Astrocyte (in vitro differentiated cells and primary cell): ENCODE data around the gene CLIC1. TPM values are rescaled to one million over a fixed set of nuclear protein-coding genes. Genes with fewer than 3 reads are reported as not detected.

Experiments used
- DNase-seq: peaks from one replicate; pipeline ENCODE4 v3.0.0-alpha.2; 2010; ENCODE audit warnings: low read depth
- FAIRE-seq: peaks from 2 replicates; lab custom pipeline; 2011; peaks lifted over from hg19 to GRCh38; lab: Jason Lieb, UNC
- H2AFZ ChIP-seq: 2 replicates; pipeline ENCODE4 v1.6.0; 2012; ENCODE audit warnings: low read depth, low read length, inconsistent platforms
- H3K27ac ChIP-seq: 2 replicates; pipeline ENCODE4 v1.5.1; 2011; ENCODE audit warnings: low read depth, low read length, inconsistent platforms
- H3K27me3 ChIP-seq: 2 replicates; pipeline ENCODE4 v1.6.0; 2011; ENCODE audit warnings: low read length, inconsistent platforms; ENCODE audit not compliant: insufficient read depth
- H3K36me3 ChIP-seq: 2 replicates; pipeline ENCODE4 v1.5.1; 2011; ENCODE audit warnings: low read length, inconsistent platforms; ENCODE audit not compliant: insufficient read depth
- H3K4me1 ChIP-seq: 2 replicates; pipeline ENCODE4 v1.5.1; 2011; ENCODE audit warnings: low read length, inconsistent platforms; ENCODE audit not compliant: insufficient read depth
- H3K4me2 ChIP-seq: 2 replicates; pipeline ENCODE4 v1.6.0; 2012; ENCODE audit warnings: low read length, inconsistent platforms
- H3K4me3 ChIP-seq: 2 replicates; pipeline ENCODE4 v1.5.1; 2011; ENCODE audit warnings: low read depth, mild to moderate bottlenecking, low read length, inconsistent platforms; ENCODE audit not compliant: insufficient read depth
- H3K79me2 ChIP-seq: 2 replicates; pipeline ENCODE4 v1.6.0; 2012; ENCODE audit warnings: mild to moderate bottlenecking, low read length, inconsistent platforms; ENCODE audit not compliant: insufficient read depth
- H3K9ac ChIP-seq: 2 replicates; pipeline ENCODE4 v1.6.0; 2012; ENCODE audit warnings: mild to moderate bottlenecking, low read length, inconsistent platforms
- H3K9me3 ChIP-seq: 2 replicates; pipeline ENCODE4 v1.5.1; 2012; ENCODE audit warnings: low read depth, mild to moderate bottlenecking, low read length, inconsistent platforms; ENCODE audit not compliant: insufficient read depth
- H4K20me1 ChIP-seq: 2 replicates; pipeline ENCODE4 v1.6.0; 2012; ENCODE audit warnings: low read length, inconsistent platforms; ENCODE audit not compliant: insufficient read depth
- H3K27ac Mint-ChIP-seq: one replicate; pipeline ENCODE4 v1.8.0; 2021; ENCODE audit warnings: mild to moderate bottlenecking, mixed read lengths; ENCODE audit not compliant: unreplicated experiment
- H3K27me3 Mint-ChIP-seq: one replicate; pipeline ENCODE4 v1.8.0; 2021; ENCODE audit warnings: low read depth, mixed read lengths; ENCODE audit not compliant: unreplicated experiment
- H3K36me3 Mint-ChIP-seq: one replicate; pipeline ENCODE4 v1.8.0; 2021; ENCODE audit warnings: low read depth, mixed read lengths; ENCODE audit not compliant: unreplicated experiment
- H3K4me1 Mint-ChIP-seq: one replicate; pipeline ENCODE4 v1.8.0; 2021; ENCODE audit warnings: low read depth, mixed read lengths; ENCODE audit not compliant: unreplicated experiment
- H3K4me3 Mint-ChIP-seq: one replicate; pipeline ENCODE4 v1.8.0; 2021; ENCODE audit warnings: mild to moderate bottlenecking, moderate library complexity, mixed read lengths; ENCODE audit not compliant: unreplicated experiment
- H3K9me3 Mint-ChIP-seq: one replicate; pipeline ENCODE4 v1.8.0; 2021; ENCODE audit warnings: mild to moderate bottlenecking, mixed read lengths; ENCODE audit not compliant: unreplicated experiment
- EZH2 ChIP-seq: IDR thresholded peaks from 2 replicates; pipeline ENCODE4 v1.6.1; 2012; ENCODE audit warnings: mild to moderate bottlenecking, low read length, inconsistent platforms; ENCODE audit not compliant: insufficient read depth
- total RNA-seq: library from RNA; stranded (reverse); gene quantifications from 2 replicates; pipeline ENCODE4 v1.2.1, GENCODE V29; 2021
- TF ChIP-seq, protein P1 (sequence below): IDR thresholded peaks from 2 replicates; pipeline ENCODE4 v1.5.1; 2011; ENCODE audit warnings: low read depth, mild to moderate bottlenecking, inconsistent platforms, low read length, moderate library complexity; ENCODE audit not compliant: insufficient read depth

The CLIC1 gene
- total RNA-seq, 1 donor from 2014 or later = 518 TPM

GRCh38 chr6:31752739-31753319 is 16.5 kb upstream of the CLIC1 start:
- Histone ChIP-seq H3K4me3 (no peak overlapping the region), H3K36me3 (no peaks in the 10 kb centered on the region), H3K27me3 (no peaks in the 10 kb centered on the region), H3K4me2 (peak overlapping the region; percentile 64), H3K9me3 (no peaks in the 10 kb centered on the region), H3K9ac (peak overlapping the region; percentile 43), H2AFZ (no peak overlapping the region), H4K20me1 (no peaks in the 10 kb centered on the region), H3K27ac (peak overlapping the region; percentile 42), H3K4me1 (peaks cover 11% of the 10 kb centered on the region), H3K79me2 (no peaks in the 10 kb centered on the region)
- peaks cover 16% of the 10 kb centered on the region for H3K4me1 Mint-ChIP-seq
- H3K27ac Mint-ChIP-seq = peak overlapping the region; percentile 84
- DNase-seq = peak; percentile 87
- TF ChIP-seq, protein P1, sequence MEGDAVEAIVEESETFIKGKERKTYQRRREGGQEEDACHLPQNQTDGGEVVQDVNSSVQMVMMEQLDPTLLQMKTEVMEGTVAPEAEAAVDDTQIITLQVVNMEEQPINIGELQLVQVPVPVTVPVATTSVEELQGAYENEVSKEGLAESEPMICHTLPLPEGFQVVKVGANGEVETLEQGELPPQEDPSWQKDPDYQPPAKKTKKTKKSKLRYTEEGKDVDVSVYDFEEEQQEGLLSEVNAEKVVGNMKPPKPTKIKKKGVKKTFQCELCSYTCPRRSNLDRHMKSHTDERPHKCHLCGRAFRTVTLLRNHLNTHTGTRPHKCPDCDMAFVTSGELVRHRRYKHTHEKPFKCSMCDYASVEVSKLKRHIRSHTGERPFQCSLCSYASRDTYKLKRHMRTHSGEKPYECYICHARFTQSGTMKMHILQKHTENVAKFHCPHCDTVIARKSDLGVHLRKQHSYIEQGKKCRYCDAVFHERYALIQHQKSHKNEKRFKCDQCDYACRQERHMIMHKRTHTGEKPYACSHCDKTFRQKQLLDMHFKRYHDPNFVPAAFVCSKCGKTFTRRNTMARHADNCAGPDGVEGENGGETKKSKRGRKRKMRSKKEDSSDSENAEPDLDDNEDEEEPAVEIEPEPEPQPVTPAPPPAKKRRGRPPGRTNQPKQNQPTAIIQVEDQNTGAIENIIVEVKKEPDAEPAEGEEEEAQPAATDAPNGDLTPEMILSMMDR = no peak
- TF ChIP-seq EZH2 = no peak
- H3K4me3 Mint-ChIP-seq = peak overlapping the region; percentile 50
- H3K27me3 Mint-ChIP-seq = no peaks in the 10 kb centered on the region
- peak; percentile 62 for FAIRE-seq
- H3K36me3 Mint-ChIP-seq = no peaks in the 10 kb centered on the region
- H3K9me3 Mint-ChIP-seq = no peaks in the 10 kb centered on the region

GRCh38 chr6:31750411-31751022 is 14.2 kb upstream of the CLIC1 start:
- H3K9me3 ChIP-seq = no peaks in the 10 kb centered on the region
- H3K27ac ChIP-seq = peak overlapping the region; percentile 34
- Mint-ChIP-seq H3K9me3 (no peaks in the 10 kb centered on the region), H3K27ac (no peak overlapping the region), H3K36me3 (no peaks in the 10 kb centered on the region), H3K27me3 (no peaks in the 10 kb centered on the region), H3K4me1 (peaks cover 23% of the 10 kb centered on the region), H3K4me3 (peak overlapping the region; percentile 6)
- no peaks in the 10 kb centered on the region for H3K27me3 ChIP-seq
- H2AFZ ChIP-seq = no peak overlapping the region
- no peak overlapping the region for H3K9ac ChIP-seq
- no peaks in the 10 kb centered on the region for H3K79me2 ChIP-seq
- DNase-seq = peak; percentile 81
- H4K20me1 ChIP-seq = no peaks in the 10 kb centered on the region
- H3K4me2 ChIP-seq = peak overlapping the region; percentile 28
- FAIRE-seq = no peak
- peaks cover 11% of the 10 kb centered on the region for H3K4me1 ChIP-seq
- TF ChIP-seq, protein P1 = no peak
- no peak for TF ChIP-seq EZH2
- H3K36me3 ChIP-seq = peaks cover 4% of the 10 kb centered on the region
- no peak overlapping the region for H3K4me3 ChIP-seq
